Ascending aorta (tissue), 2 donors: ENCODE measurements around the gene SASH3. TPM values are rescaled to one million over a fixed set of nuclear protein-coding genes. Genes with fewer than 3 reads are reported as not detected.

Source experiments
- DNase-seq, 2 donors: peaks; one replicate each; pipeline ENCODE4 v3.0.0-alpha.2; 2019; ENCODE audit warnings: low spot score in 2 of 2
- H3K27ac ChIP-seq, 2 donors: fragments of 200-600 bp; sonication (generic); one replicate each; pipeline ENCODE4 v1.5.1; 2016 to 2017; ENCODE audit warnings: mild to moderate bottlenecking in 1 of 2
- H3K27me3 ChIP-seq: fragments of 200-600 bp; sonication (generic); one replicate; pipeline ENCODE4 v1.5.1; 2017
- H3K36me3 ChIP-seq, 2 donors: fragments of 200-600 bp; sonication (generic); one replicate each; pipeline ENCODE4 v1.5.1; 2016
- H3K4me1 ChIP-seq, 2 donors: fragments of 200-600 bp; sonication (generic); one replicate each; pipeline ENCODE4 v1.5.1; 2016 to 2017; ENCODE audit warnings: mild to moderate bottlenecking in 1 of 2
- H3K4me3 ChIP-seq, 2 donors: fragments of 200-600 bp; sonication (generic); one replicate each; pipeline ENCODE4 v1.5.1; 2016 to 2017; ENCODE audit warnings: mild to moderate bottlenecking in 1 of 2
- H3K9me3 ChIP-seq, 2 donors: fragments of 200-600 bp; sonication (generic); one replicate each; pipeline ENCODE4 v1.5.1; 2016
- CTCF ChIP-seq, 3 experiments: fragments of 200-600 bp in 2 of 3; fragments of 450-650 bp in 1 of 3; sonication (generic) in 2 of 3; IDR thresholded peaks; one replicate each; pipeline ENCODE4 v1.5.1; 2016 to 2019; ENCODE audit warnings: antibody characterized with exemption in 3 of 3, mild to moderate bottlenecking in 1 of 3, moderate library complexity in 1 of 3
- intact Hi-C: fragments of 100-400 bp; cut with DNase I; formaldehyde crosslinking; loops from one replicate; pipeline ENCODE4 v1.15.1; 2023
- total RNA-seq: library from RNA; depleted of rRNA; stranded (reverse); fragments of >200 nt; gene quantifications from one replicate; pipeline ENCODE4 v1.1.0, GENCODE V29; 2016

Gene SASH3
- total RNA-seq, 1 donor from 2014 or later, result 31.0 TPM

- H3K27ac ChIP-seq, result no peak overlapping the region
- intact Hi-C loops, result no loop called here
- no peaks in the 10 kb centered on the region for H3K27me3 ChIP-seq
- DNase-seq, result no peak
- H3K4me1 ChIP-seq, result no peaks in the 10 kb centered on the region
- no peaks in the 10 kb centered on the region for H3K9me3 ChIP-seq
- no peaks in the 10 kb centered on the region for H3K36me3 ChIP-seq
- TF ChIP-seq CTCF (IDR thresholded peaks at IDR 0.05), result no peak
- H3K4me3 ChIP-seq, result no peak overlapping the region
Measured at GRCh38 chrX:129783291-129783713, 3.6 kb downstream of the SASH3 start.

GRCh38 chrX:129784371-129784770, 4.6 kb downstream of the SASH3 start:
- TF ChIP-seq CTCF (IDR thresholded peaks at IDR 0.05), result no peak
- no peaks in the 10 kb centered on the region for H3K27me3 ChIP-seq
- H3K4me1 ChIP-seq, result no peaks in the 10 kb centered on the region
- DNase-seq, result peak in 1 of 2 donors; percentile 48
- H3K36me3 ChIP-seq, result no peaks in the 10 kb centered on the region
- no peak overlapping the region for H3K27ac ChIP-seq
- intact Hi-C loops, result no loop called here
- H3K4me3 ChIP-seq, result no peak overlapping the region
- no peaks in the 10 kb centered on the region for H3K9me3 ChIP-seq

- H3K36me3 ChIP-seq, result no peaks in the 10 kb centered on the region
- H3K4me1 ChIP-seq, result no peaks in the 10 kb centered on the region
- no peak overlapping the region for H3K4me3 ChIP-seq
- TF ChIP-seq CTCF (IDR thresholded peaks at IDR 0.05), result no peak
- H3K27ac ChIP-seq, result no peak overlapping the region
- intact Hi-C loops, result no loop called here
- no peaks in the 10 kb centered on the region for H3K27me3 ChIP-seq
- DNase-seq, result peak in 1 of 2 donors; percentile 22
- H3K9me3 ChIP-seq, result no peaks in the 10 kb centered on the region
Measured at GRCh38 chrX:129785160-129785947, 5.6 kb downstream of the SASH3 start.

- intact Hi-C loops, result no loop called here
- DNase-seq, result no peak
- no peaks in the 10 kb centered on the region for H3K36me3 ChIP-seq
- no peak overlapping the region for H3K4me3 ChIP-seq
- no peak overlapping the region for H3K27ac ChIP-seq
- H3K27me3 ChIP-seq, result no peaks in the 10 kb centered on the region
- no peaks in the 10 kb centered on the region for H3K9me3 ChIP-seq
- no peak for TF ChIP-seq CTCF (IDR thresholded peaks at IDR 0.05)
- no peaks in the 10 kb centered on the region for H3K4me1 ChIP-seq
Measured at GRCh38 chrX:129786210-129786651, 6.5 kb downstream of the SASH3 start.

GRCh38 chrX:129787336-129788055, 7.7 kb downstream of the SASH3 start:
- no peaks in the 10 kb centered on the region for H3K27me3 ChIP-seq
- H3K9me3 ChIP-seq, result no peaks in the 10 kb centered on the region
- no peak for DNase-seq
- H3K36me3 ChIP-seq, result no peaks in the 10 kb centered on the region
- H3K4me3 ChIP-seq, result no peak overlapping the region
- no peaks in the 10 kb centered on the region for H3K4me1 ChIP-seq
- intact Hi-C loops, result no loop called here
- H3K27ac ChIP-seq, result no peak overlapping the region
- no peak for TF ChIP-seq CTCF (IDR thresholded peaks at IDR 0.05)
